Mucosa of gallbladder (tissue), 1 donor: ENCODE data around the gene LCA5L. TPM values are rescaled to one million over a fixed set of nuclear protein-coding genes. Genes with fewer than 3 reads are reported as not detected.

Experiments
- total RNA-seq: library from RNA; stranded (reverse); gene quantifications from one replicate; pipeline ENCODE4 v1.2.1, GENCODE V29; 2021
- donor health status: DM: no; HTN: no; CAD: no.

Gene LCA5L
- total RNA-seq, 1 donor from 2014 or later: 2.7 TPM

Other genes starting within 250 kb of the LCA5L start
- gene BRWD1, start 132.1 kb downstream of the LCA5L start, total RNA-seq: 41.0 TPM
- 191 TPM for gene HMGN1, start 96.7 kb downstream of the LCA5L start, total RNA-seq
- 22.3 TPM for gene SH3BGR, start 6.2 kb upstream of the LCA5L start, total RNA-seq
- 48.7 TPM for gene B3GALT5, start 167.2 kb upstream of the LCA5L start, total RNA-seq